Liver (tissue), 3 donors: ENCODE measurements around the gene DUSP16.

Experiments
- CTCF ChIP-seq: fragments of 150-350 bp; IDR thresholded peaks from 2 replicates; pipeline ENCODE4 v1.5.1; 2017; ENCODE audit warnings: improper control_type of control experiment, low read depth, low read length; ENCODE audit not compliant: missing input control
- EGR1 ChIP-seq, 2 donors: IDR thresholded peaks; 2 replicates each; pipeline ENCODE4 v1.6.1; 2016 to 2018; ENCODE audit warnings: antibody characterized with exemption in 2 of 2, low read depth in 2 of 2
- GABPA ChIP-seq, 2 donors: IDR thresholded peaks in 1 of 2; conservative IDR thresholded peaks in 1 of 2; 2 replicates each; pipeline ENCODE4 v1.6.1; 2016; ENCODE audit warnings: antibody characterized with exemption in 2 of 2, mild to moderate bottlenecking in 1 of 2, moderate library complexity in 1 of 2
- RAD21 ChIP-seq, 2 donors: IDR thresholded peaks; 2 replicates each; pipeline ENCODE4 v1.6.1; 2016; ENCODE audit warnings: antibody characterized with exemption in 2 of 2, mild to moderate bottlenecking in 2 of 2
- REST ChIP-seq: IDR thresholded peaks from 2 replicates; pipeline ENCODE4 v1.6.1; 2016; ENCODE audit warnings: antibody characterized with exemption, mild to moderate bottlenecking
- donor health status: healthy.
- donor health status: healthy.

GRCh38 chr12:12518919-12519318 lies 43.7 kb downstream of the DUSP16 start:
- TF ChIP-seq EGR1 (IDR thresholded peaks at IDR 0.05; ENCODE audit: low read depth in 2 of 2) (no peak), GABPA (IDR thresholded peaks at IDR 0.05 in 1 of 2, conservative IDR thresholded peaks at IDR 0.05 in 1 of 2) (no peak), REST (no peak), CTCF (no peak), RAD21 (IDR thresholded peaks at IDR 0.05) (no peak)
